Neural crest cell (in vitro differentiated cells): Measurements from ENCODE around the gene NT5DC1. TPM values are rescaled to one million over a fixed set of nuclear protein-coding genes. Genes with fewer than 3 reads are reported as not detected.

Source experiments
- DNase-seq: peaks from one replicate; pipeline ENCODE4 v3.0.0; 2021; ENCODE audit warnings: low read depth, mixed read lengths, low spot score
- H3K27ac Mint-ChIP-seq: one replicate; pipeline ENCODE4 v1.8.0; 2021; ENCODE audit warnings: mild to moderate bottlenecking, mixed read lengths; ENCODE audit not compliant: unreplicated experiment
- H3K27me3 Mint-ChIP-seq: 2 replicates; pipeline ENCODE4 v1.8.0; 2021; ENCODE audit warnings: low read depth, mild to moderate bottlenecking, mixed read lengths
- H3K36me3 Mint-ChIP-seq: 2 replicates; pipeline ENCODE4 v1.8.0; 2021; ENCODE audit warnings: low read depth, mild to moderate bottlenecking, mixed read lengths
- H3K4me1 Mint-ChIP-seq: 2 replicates; pipeline ENCODE4 v1.8.0; 2021; ENCODE audit warnings: mixed read lengths
- H3K4me3 Mint-ChIP-seq: one replicate; pipeline ENCODE4 v1.8.0; 2021; ENCODE audit warnings: mild to moderate bottlenecking, mixed read lengths
- H3K9me3 Mint-ChIP-seq: 2 replicates; pipeline ENCODE4 v1.8.0; 2021; ENCODE audit warnings: mixed read lengths
- CTCF ChIP-seq: fragments of 200-600 bp; sonication (generic); conservative IDR thresholded peaks from 2 replicates; pipeline ENCODE4 v1.5.0; 2021; ENCODE audit warnings: antibody characterized with exemption, mild to moderate bottlenecking
- total RNA-seq: library from RNA; stranded (reverse); gene quantifications from 2 replicates; pipeline ENCODE4 v1.2.1, GENCODE V29; 2021

Gene NT5DC1
- total RNA-seq, 1 donor from 2014 or later = 33.2 TPM

GRCh38 chr6:116060572-116061283 is 39.9 kb upstream of the NT5DC1 start, which contains the start of gene FRK:
TSS of gene FRK (minus strand) at chr6:116060891. CDS start at chr6:116060311, 580 bp downstream.
- H3K4me1 Mint-ChIP-seq = no peaks in the 10 kb centered on the region
- no peak within 1 kb of the TSS for H3K27ac Mint-ChIP-seq
- peak; percentile 63 for TF ChIP-seq CTCF
- DNase-seq = no peak
- H3K4me3 Mint-ChIP-seq = no peak within 1 kb of the TSS
- no peaks in the 10 kb centered on the region for H3K9me3 Mint-ChIP-seq
- H3K36me3 Mint-ChIP-seq = no peaks in the 10 kb centered on the region
- H3K27me3 Mint-ChIP-seq = no peaks in the 10 kb centered on the region

GRCh38 chr6:116062496-116062895 is 38.2 kb upstream of the NT5DC1 start:
- TF ChIP-seq CTCF = no peak
- H3K27me3 Mint-ChIP-seq = no peaks in the 10 kb centered on the region
- H3K9me3 Mint-ChIP-seq = no peaks in the 10 kb centered on the region
- no peaks in the 10 kb centered on the region for H3K36me3 Mint-ChIP-seq
- no peak overlapping the region for H3K27ac Mint-ChIP-seq
- no peak for DNase-seq
- H3K4me1 Mint-ChIP-seq = no peaks in the 10 kb centered on the region
- no peak overlapping the region for H3K4me3 Mint-ChIP-seq

GRCh38 chr6:116064666-116065065 is 36.0 kb upstream of the NT5DC1 start:
- no peak for DNase-seq
- Mint-ChIP-seq H3K4me3 (no peak overlapping the region), H3K9me3 (no peaks in the 10 kb centered on the region), H3K36me3 (no peaks in the 10 kb centered on the region), H3K4me1 (no peaks in the 10 kb centered on the region), H3K27ac (no peak overlapping the region), H3K27me3 (no peaks in the 10 kb centered on the region)
- TF ChIP-seq CTCF = no peak

GRCh38 chr6:116066789-116067188 is 33.9 kb upstream of the NT5DC1 start:
- no peak for TF ChIP-seq CTCF
- no peak overlapping the region for H3K27ac Mint-ChIP-seq
- DNase-seq = no peak
- H3K36me3 Mint-ChIP-seq = no peaks in the 10 kb centered on the region
- H3K9me3 Mint-ChIP-seq = no peaks in the 10 kb centered on the region
- H3K27me3 Mint-ChIP-seq = no peaks in the 10 kb centered on the region
- no peak overlapping the region for H3K4me3 Mint-ChIP-seq
- H3K4me1 Mint-ChIP-seq = no peaks in the 10 kb centered on the region

GRCh38 chr6:116070101-116070500 is 30.6 kb upstream of the NT5DC1 start:
- H3K4me1 Mint-ChIP-seq = no peaks in the 10 kb centered on the region
- H3K27ac Mint-ChIP-seq = no peak overlapping the region
- H3K36me3 Mint-ChIP-seq = no peaks in the 10 kb centered on the region
- H3K27me3 Mint-ChIP-seq = no peaks in the 10 kb centered on the region
- no peak for DNase-seq
- no peak overlapping the region for H3K4me3 Mint-ChIP-seq
- TF ChIP-seq CTCF = no peak
- no peaks in the 10 kb centered on the region for H3K9me3 Mint-ChIP-seq
